Effector CD8-positive, alpha-beta T cell (primary cell): ENCODE measurements around the gene MRPL54.
"Not testable (repeated sequence)": the region's sequence is repeated elsewhere in the genome, so short reads cannot be mapped to it uniquely, and the experiment has no call there.

Source experiments
- DNase-seq: peaks from one replicate; lab custom pipeline; 2025; lab: John Stamatoyannopoulos, UW

MRPL54 gene

GRCh38 chr19:3810708-3811355 lies 48.4 kb downstream of the MRPL54 start:
- no peak for DNase-seq

DNA sequence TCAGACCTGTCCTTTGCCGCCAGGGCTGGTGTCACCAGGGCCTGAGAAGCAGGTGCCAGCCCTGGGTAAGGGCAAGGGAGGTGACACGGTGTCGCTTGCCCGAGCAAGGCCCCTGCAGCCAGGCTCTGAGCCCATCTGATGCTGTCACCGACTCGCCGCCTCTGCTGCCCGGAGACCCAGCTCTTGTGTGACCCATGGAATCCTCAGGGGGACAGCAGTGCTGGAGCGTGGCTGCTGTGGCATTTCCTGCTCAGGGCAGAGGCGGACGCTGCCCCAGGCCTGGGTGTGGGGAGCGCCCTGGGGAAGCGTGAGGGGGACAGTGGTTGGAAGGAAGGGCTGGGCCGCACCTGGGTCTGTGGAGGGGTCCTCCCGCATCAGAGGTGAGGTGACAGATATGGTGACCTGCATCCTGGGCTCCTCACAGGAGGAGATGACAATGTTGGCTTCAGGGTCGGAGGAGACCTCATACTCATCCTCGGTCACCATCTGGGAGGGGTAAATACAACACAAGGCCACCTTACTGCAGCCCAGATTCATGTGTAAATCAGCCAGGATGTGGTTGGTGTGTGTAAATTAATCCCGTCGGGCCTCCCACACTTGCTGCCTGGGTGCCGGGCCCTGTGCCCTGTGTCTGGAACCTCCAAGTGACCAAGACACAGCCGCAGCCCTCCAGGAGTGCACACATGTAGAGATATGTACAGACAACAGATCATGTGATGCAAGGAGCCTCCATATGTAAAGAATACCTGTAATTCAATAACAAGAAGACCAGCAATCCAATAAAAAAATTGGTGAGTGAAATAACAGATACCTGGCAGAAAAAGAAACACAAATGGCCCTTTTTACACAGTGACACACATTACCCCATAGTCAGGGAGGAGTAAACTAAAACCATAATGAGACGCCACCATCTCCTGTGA lies 51.3 kb downstream of the MRPL54 start:
- no peak for DNase-seq

GRCh38 chr19:3814648-3815047 lies 52.2 kb downstream of the MRPL54 start:
- DNase-seq: no peak

DNA sequence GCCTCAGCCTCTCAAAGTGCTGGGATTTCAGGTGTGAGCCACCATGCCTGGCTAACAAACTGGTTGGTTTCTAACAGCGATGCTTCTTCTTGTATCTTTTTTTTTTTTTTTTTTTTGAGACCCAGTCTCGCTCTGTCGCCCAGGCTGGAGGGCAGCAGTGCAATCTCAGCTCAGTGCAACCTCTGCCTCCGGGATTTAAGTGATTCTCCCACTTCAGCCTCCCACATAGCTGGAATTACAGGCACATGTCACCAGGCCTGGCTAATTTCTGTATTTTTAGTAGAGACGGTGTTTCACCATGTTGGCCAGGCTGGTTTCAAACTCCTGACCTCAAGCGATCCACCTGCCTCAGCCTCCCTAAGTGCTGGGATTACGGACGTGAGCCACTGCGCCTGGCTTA lies 53.7 kb downstream of the MRPL54 start:
- DNase-seq: not testable (repeated sequence)

DNA sequence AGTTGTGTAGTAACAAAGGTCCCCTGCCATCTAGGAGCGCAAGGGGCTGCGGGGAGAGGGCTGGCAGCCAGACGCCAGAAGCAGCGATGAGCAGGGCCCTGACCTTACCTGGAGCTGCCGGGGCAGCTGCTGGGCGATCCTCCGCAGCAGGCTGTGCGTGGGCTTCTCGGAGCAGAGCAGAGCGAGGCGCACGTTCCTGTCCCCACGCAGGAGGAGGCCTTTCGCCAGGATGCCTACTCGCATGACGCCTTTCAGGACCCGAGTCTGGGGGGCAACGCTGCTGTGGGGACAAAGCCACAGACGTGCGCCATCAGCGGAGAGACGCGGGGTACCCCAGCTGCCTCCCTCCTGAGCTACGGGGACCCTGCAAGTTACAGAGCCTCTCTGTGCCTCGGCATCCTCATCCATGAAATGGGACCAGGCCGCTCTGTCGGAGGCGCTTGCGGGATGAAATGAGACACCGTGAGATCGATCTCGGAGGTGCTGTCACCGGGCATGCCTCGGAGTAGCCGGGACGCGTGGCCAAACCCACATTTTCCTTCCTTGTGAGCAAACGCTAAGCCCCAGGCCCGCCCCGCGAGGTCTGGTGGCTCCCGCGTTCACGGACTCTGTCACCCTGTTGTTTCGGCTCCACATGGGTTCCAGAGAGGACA lies 54.2 kb downstream of the MRPL54 start:
- DNase-seq: no peak
